ENCODE measurements around the gene SERPINB11. TPM values are rescaled to one million over a fixed set of nuclear protein-coding genes. Genes with fewer than 3 reads are reported as not detected.

The SERPINB11 gene
- polyA plus RNA-seq, 1 donor from 2014 or later, result not detected

Other genes starting within 250 kb of the SERPINB11 start
- gene SERPINB5, start 226.0 kb upstream of the SERPINB11 start, polyA plus RNA-seq, result not detected in 2 replicates
- gene SERPINB12, start 160.6 kb upstream of the SERPINB11 start, polyA plus RNA-seq, result not detected in 2 replicates
- not detected in 2 replicates for gene SERPINB13, start 115.6 kb upstream of the SERPINB11 start, polyA plus RNA-seq
- gene SERPINB4, start 58.7 kb upstream of the SERPINB11 start, polyA plus RNA-seq, result not detected in 2 replicates
- gene SERPINB3, start 41.1 kb upstream of the SERPINB11 start, polyA plus RNA-seq, result not detected in 2 replicates
- not detected in 2 replicates for gene SERPINB7, start 72.5 kb downstream of the SERPINB11 start, polyA plus RNA-seq
- gene SERPINB2, start 184.7 kb downstream of the SERPINB11 start, polyA plus RNA-seq, result not detected in 2 replicates
- gene SERPINB10, start 205.0 kb downstream of the SERPINB11 start, polyA plus RNA-seq, result not detected in 2 replicates
- not detected in 2 replicates for gene HMSD, start 246.3 kb downstream of the SERPINB11 start, polyA plus RNA-seq